Dermis blood vessel endothelial cell (primary cell): ENCODE measurements around the gene SPECC1. TPM values are rescaled to one million over a fixed set of nuclear protein-coding genes. Genes with fewer than 3 reads are reported as not detected.
"Not testable (repeated sequence)": the region's sequence is repeated elsewhere in the genome, so short reads cannot be mapped to it uniquely, and the experiment has no call there.

Source experiments
- DNase-seq: peaks from one replicate; pipeline ENCODE4 v3.0.0; 2010
- total RNA-seq: library from RNA; depleted of rRNA; stranded (reverse); fragments of >200 nt; gene quantifications from 2 replicates; pipeline ENCODE4 v1.2.3, GENCODE V29; 2014

SPECC1 gene
- total RNA-seq, 1 donor from 2014 or later, result 3.1 TPM

- no peak for DNase-seq
These were observed 2.9 kb downstream of the SPECC1 start for GRCh38 chr17:20012017-20012536.

- not testable (repeated sequence) for DNase-seq
These were observed 7.4 kb downstream of the SPECC1 start for GRCh38 chr17:20016475-20016992.

DNA sequence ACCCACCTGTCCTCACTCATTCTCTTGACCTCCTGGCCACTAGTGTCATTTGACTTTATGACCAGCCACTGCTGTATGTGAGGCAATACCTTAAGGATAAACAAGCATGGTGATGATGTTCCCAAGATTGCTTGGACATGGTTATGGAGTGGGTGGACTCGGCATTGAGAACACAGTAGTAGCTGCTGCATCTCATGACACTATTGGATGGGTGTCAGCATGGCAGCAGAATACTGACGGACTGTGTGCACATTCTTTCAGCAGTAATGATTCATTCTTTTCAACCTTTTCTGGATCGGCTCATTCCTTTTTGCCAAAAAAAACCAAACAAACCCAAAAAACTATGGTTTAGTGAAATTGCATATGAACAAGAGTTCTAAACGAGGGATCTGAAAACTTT lies 13.5 kb downstream of the SPECC1 start:
- no peak for DNase-seq

DNA sequence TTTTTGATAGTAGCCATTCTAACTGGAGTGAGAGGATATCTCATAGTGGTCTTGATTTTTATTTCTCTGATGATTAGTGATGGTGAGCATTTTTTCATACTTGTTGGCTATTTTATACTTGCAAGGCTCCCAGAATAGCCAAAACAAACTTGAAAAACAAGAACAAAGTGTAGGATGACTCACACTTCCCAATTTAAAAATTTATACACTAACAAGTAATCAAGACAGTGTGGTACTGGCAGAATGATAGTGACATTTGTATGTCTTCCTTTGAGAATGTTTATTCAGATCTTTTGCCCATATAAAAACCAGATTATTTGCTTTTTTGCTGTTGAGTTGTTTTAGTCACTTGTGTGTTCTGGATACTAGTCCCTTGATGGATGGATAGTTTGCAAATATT lies 17.8 kb downstream of the SPECC1 start:
- no peak for DNase-seq

DNA sequence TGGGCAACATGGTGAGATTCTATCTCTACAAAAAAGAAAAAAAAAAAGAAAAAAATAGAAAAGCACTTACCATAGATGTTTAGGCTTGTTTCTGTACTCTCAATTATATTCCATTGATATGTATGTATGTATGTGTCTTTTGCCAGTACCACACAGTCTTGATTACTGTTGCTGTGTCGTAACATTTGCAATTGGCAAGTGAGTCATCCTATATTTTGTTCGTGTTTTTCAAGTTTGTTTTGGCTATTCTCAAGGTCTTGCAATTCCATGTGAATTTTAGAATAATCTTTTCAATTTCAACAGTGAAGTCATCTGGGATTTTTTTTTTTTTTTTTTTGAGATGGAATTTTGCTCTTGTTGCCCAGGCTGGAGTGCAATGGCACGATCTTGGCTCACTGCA lies 19.3 kb downstream of the SPECC1 start:
- no peak for DNase-seq

DNA sequence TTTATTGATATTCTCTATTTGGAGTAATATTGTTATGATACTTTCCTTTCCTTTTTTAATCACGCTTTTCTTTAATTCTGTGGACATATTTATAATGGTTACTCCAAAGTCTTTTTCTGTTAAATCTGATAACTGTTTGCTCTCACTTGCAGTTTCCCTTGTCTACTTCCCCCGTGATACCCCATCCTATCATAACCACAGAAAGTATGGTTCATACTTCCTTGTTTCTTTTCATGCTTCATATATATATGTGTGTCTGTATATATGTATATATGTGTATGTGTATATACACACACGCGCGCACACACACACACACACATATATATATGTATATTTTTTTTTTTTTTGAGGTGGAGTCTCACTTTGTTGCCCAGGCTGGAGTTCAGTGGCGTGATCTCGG lies 23.5 kb downstream of the SPECC1 start:
- no peak for DNase-seq

GRCh38 chr17:20033415-20033814 lies 24.3 kb downstream of the SPECC1 start:
- no peak for DNase-seq

DNA sequence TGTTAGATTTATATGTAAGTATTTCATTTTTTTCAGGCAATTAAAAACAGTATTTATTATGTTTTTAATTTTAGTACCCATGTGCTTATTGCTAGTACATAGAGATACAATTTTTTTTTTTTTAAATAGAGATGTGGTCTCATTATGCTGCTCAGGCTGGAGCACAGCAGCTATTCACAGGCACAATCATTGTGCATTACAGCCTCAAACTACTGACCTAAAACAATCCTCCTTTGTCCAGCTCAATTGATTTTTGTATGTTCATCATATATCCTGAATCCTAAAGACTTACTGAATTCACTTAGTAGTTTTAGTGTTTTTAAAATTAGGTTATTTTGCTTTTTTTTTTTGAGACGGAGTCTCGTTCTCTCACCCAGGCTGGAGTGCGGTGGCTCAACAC lies 26.3 kb downstream of the SPECC1 start:
- DNase-seq, result no peak

DNA sequence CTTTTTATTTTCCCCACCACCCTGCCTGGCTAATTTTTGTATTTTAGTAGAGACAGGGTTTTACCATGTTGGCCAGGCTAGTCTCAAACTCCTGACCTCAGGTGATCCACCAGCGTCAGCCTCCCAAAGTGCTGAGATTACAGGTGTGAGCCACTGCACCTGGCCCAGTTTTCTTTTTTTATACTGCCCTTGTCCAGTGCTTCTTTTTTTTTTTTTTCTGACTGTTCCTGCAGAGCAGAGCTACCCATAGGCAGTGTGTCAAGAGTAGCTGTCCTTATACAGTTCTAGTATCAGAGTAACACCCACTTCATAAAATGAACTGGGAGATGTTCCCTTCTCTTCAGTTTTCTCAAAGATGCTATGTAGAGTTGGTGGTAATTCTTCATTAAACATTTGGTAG lies 28.1 kb downstream of the SPECC1 start:
- not testable (repeated sequence) for DNase-seq

- no peak for DNase-seq
These were observed 29.9 kb downstream of the SPECC1 start for GRCh38 chr17:20039037-20039436.

DNA sequence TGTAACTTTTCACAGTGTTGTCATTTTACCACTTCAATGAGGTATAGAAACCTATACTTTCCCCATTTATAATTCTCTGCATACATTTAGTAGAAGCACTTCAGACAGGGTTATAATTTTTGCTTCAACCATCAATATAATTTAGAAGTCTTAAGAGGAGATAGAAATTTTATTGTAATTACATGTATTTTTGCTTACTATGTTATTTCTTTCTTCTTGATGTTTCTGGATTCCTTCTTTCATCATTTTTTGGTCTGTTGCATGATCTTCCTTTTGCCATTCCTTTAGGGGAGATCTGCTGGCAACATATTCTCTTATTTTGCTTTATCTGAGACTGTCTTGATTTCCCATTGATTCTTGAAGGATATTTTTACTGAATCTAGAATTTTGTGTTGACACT lies 31.1 kb downstream of the SPECC1 start:
- no peak for DNase-seq

DNA sequence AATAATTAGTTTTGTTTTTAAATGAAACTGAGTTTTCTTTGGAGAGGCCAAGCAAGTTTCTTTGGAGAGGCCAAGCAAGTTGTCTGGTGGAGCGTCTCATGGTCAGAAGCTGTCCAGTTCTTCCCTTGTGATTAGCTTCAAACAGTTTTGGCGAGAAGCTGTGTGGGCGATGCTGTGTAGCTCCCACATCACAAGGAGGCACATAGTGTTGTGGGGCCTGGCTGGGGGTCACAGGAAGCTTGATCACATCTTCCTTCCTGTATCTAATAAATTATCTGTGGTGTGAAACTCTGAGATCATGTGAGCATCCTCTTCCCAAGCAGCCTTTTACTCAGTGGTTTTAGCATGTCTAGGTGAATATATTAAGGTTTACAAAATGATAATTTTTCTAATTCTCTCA lies 33.9 kb downstream of the SPECC1 start:
- DNase-seq, result no peak

DNA sequence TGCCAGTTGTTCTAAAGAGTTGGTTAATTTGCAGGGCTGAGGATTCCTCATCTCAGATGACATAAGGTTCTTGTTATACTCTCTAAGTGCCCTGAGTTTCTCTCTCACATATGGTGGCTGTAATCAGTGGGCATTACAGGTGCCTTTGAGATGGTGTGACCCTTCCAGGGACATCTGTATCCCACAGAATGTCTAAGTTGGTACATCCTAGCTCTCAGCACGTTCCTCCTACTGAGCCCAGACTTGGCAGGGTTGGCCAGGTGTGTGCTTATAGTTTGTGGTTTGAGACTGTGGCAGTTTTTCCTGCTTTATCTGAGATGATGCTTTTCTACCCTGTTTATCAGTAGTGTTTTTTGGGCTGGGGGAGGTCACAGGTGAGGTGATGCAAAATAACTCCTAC lies 36.3 kb downstream of the SPECC1 start:
- no peak for DNase-seq

- no peak for DNase-seq
These were observed 37.5 kb downstream of the SPECC1 start for GRCh38 chr17:20046629-20047028.

GRCh38 chr17:20051624-20052023 lies 42.5 kb downstream of the SPECC1 start:
- DNase-seq, result no peak

DNA sequence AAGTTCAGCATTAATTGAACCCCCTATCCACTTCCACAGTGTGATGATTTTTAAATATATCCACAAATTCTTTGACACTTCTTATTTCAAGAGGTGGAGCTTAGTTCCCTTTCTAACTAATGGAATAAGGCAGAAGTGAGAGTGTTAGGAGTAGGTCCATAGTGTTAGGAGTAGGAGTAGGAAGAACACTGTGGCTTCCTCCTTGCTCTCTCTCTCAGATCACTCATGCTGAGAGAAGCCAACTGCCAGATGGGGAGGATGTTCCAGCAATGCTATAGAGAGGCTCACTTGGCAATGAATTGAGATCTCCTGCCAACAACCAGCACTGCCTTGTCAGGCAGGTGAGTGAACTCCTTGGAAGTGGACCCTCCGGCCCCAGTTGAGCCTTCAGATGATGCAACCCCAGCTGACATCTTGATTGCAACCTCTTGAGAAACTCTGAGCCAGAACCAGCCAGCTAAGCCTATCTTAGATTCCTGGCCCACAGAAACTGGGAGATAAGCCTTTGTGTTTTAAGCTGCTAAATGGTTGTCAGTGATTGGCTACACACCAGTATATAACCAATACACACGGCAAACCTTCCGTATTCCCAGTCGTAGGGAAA lies 44.3 kb downstream of the SPECC1 start:
- DNase-seq, result no peak

- no peak for DNase-seq
These were observed 50.6 kb downstream of the SPECC1 start for GRCh38 chr17:20059728-20060188.

- no peak for DNase-seq
These were observed 54.8 kb downstream of the SPECC1 start for GRCh38 chr17:20063665-20064648.

GRCh38 chr17:20066253-20066652 lies 57.1 kb downstream of the SPECC1 start:
- DNase-seq, result no peak

- DNase-seq, result no peak
These were observed 58.6 kb downstream of the SPECC1 start for GRCh38 chr17:20067711-20068110.

DNA sequence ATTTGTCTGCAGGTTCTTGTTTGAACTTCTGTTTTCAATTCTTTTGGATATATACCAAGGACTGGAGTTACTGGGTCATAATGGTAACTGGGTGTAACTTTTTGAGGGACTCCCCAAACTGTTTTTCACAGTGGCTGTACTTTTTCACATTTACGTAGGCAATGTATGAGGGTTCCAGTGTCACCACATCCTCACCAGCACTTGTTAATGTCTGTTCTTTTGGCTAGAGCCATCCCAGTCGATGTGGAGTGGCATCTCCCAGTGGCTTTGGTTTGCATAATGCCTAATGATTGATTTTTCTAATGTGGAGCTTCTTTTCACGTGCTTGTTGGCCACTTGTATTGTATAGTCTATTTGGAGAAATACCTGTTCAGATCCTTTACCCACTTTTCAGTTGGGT lies 59.3 kb downstream of the SPECC1 start:
- DNase-seq, result no peak

- DNase-seq, result no peak
These were observed 62.9 kb downstream of the SPECC1 start for GRCh38 chr17:20071824-20072691.

DNA sequence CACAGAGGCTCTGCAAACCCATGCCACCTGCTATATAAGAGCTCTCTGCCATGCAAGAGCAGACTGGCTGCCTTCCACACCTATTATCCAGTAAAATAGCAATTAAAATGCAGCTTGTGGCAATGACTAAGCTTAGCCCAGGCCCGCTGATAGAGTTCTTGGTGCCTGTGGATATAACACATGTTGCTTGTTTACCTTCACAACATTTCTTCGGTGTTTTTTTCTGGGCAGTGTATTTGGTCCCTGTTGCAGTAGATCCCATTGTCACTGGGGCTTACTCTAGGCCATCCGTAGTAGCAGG lies 63.5 kb downstream of the SPECC1 start:
- no peak for DNase-seq
